HG02852 (cell line): ENCODE measurements around the gene ERV3-1.
"Not testable (repeated sequence)": the region's sequence is repeated elsewhere in the genome, so short reads cannot be mapped to it uniquely, and the experiment has no call there.

Experiments used
- ATAC-seq: cut with Tn5 transposase; IDR thresholded peaks from one replicate; pipeline ENCODE4 v1.9.1; 2021; ENCODE audit warnings: mild to moderate bottlenecking, moderate library complexity; ENCODE audit not compliant: unreplicated experiment

The ERV3-1 gene

GRCh38 chr7:65002972-65003585 is 3.4 kb downstream of the ERV3-1 start:
- ATAC-seq = no peak

- ATAC-seq = no peak
These were observed 5.1 kb downstream of the ERV3-1 start for GRCh38 chr7:65001291-65001814.

- peak; percentile 81 for ATAC-seq
These were observed 7.1 kb downstream of the ERV3-1 start for GRCh38 chr7:64999165-65000004.

GRCh38 chr7:64998865-64999164 is 7.7 kb downstream of the ERV3-1 start:
- ATAC-seq = no peak

GRCh38 chr7:64997927-64998391 is 8.5 kb downstream of the ERV3-1 start:
- no peak for ATAC-seq

GRCh38 chr7:64997164-64997908 is 9.2 kb downstream of the ERV3-1 start:
- no peak for ATAC-seq

- no peak for ATAC-seq
These were observed 10.2 kb downstream of the ERV3-1 start for GRCh38 chr7:64996305-64996704.

- no peak for ATAC-seq
These were observed 12.6 kb downstream of the ERV3-1 start for GRCh38 chr7:64993901-64994300.

GRCh38 chr7:64992971-64993370 is 13.5 kb downstream of the ERV3-1 start:
- ATAC-seq = no peak

- no peak for ATAC-seq
These were observed 15.6 kb downstream of the ERV3-1 start, which contains the start of gene ZNF117 for GRCh38 chr7:64990936-64991335. ZNF117 (minus strand) TSS chr7:64991036.

- no peak for ATAC-seq
These were observed 16.3 kb downstream of the ERV3-1 start for GRCh38 chr7:64990216-64990615.

GRCh38 chr7:64978497-64979203 is 27.8 kb downstream of the ERV3-1 start:
- no peak for ATAC-seq

GRCh38 chr7:64965594-64965993 is 40.9 kb downstream of the ERV3-1 start:
- ATAC-seq = no peak

GRCh38 chr7:64959072-64959747 is 47.3 kb downstream of the ERV3-1 start:
- ATAC-seq = no peak

- ATAC-seq = peak; percentile 74
These were observed 55.1 kb downstream of the ERV3-1 start for GRCh38 chr7:64951250-64951848.

GRCh38 chr7:64950673-64951072 is 55.8 kb downstream of the ERV3-1 start:
- ATAC-seq = not testable (repeated sequence)

- not testable (repeated sequence) for ATAC-seq
These were observed 57.7 kb downstream of the ERV3-1 start for GRCh38 chr7:64948774-64949173.

GRCh38 chr7:64947252-64948000 is 59.1 kb downstream of the ERV3-1 start:
- ATAC-seq = no peak

GRCh38 chr7:64946772-64947171 is 59.7 kb downstream of the ERV3-1 start:
- ATAC-seq = no peak
